GM23248 (cell line): Measurements from ENCODE around the gene TRPV2. TPM values are rescaled to one million over a fixed set of nuclear protein-coding genes. Genes with fewer than 3 reads are reported as not detected.

Experiments used
- DNase-seq: peaks from one replicate; pipeline ENCODE4 v3.0.0-alpha.2; 2015
- H2AFZ ChIP-seq: fragments of 200-600 bp; sonication (generic); 2 replicates; pipeline ENCODE4 v1.6.1; 2016; ENCODE audit warnings: antibody characterized with exemption
- H3F3A ChIP-seq: fragments of 200-600 bp; sonication (generic); 2 replicates; pipeline ENCODE4 v1.6.1; 2016; ENCODE audit warnings: mild to moderate bottlenecking, antibody characterized with exemption, mixed run types; ENCODE audit not compliant: insufficient read depth
- H3K27ac ChIP-seq: fragments of 200-600 bp; sonication (generic); 2 replicates; pipeline ENCODE4 v1.5.1; 2016; ENCODE audit warnings: mild to moderate bottlenecking
- H3K27me3 ChIP-seq: fragments of 200-600 bp; sonication (generic); replicated peaks from 2 replicates; pipeline ENCODE4 v1.6.1; 2016; ENCODE audit warnings: mild to moderate bottlenecking; ENCODE audit not compliant: insufficient read depth
- H3K36me3 ChIP-seq: fragments of 200-600 bp; sonication (generic); 2 replicates; pipeline ENCODE4 v1.6.1; 2016; ENCODE audit warnings: low read depth, mild to moderate bottlenecking
- H3K4me1 ChIP-seq: fragments of 200-600 bp; sonication (generic); 2 replicates; pipeline ENCODE4 v1.6.1; 2016; ENCODE audit warnings: mild to moderate bottlenecking; ENCODE audit not compliant: insufficient read depth
- H3K4me2 ChIP-seq: fragments of 200-600 bp; sonication (generic); one replicate; pipeline ENCODE4 v1.6.1; 2016; ENCODE audit warnings: mild to moderate bottlenecking; ENCODE audit not compliant: unreplicated experiment
- H3K4me3 ChIP-seq: fragments of 200-600 bp; sonication (generic); 2 replicates; pipeline ENCODE4 v1.5.1; 2016; ENCODE audit warnings: mild to moderate bottlenecking
- H3K79me2 ChIP-seq: fragments of 200-600 bp; sonication (generic); 2 replicates; pipeline ENCODE4 v1.6.1; 2016; ENCODE audit warnings: mild to moderate bottlenecking; ENCODE audit not compliant: insufficient read depth
- H3K9ac ChIP-seq: fragments of 200-600 bp; sonication (generic); 2 replicates; pipeline ENCODE4 v1.6.1; 2016; ENCODE audit warnings: mild to moderate bottlenecking
- H3K9me2 ChIP-seq: fragments of 200-600 bp; sonication (generic); 2 replicates; pipeline ENCODE4 v1.6.1; 2016; ENCODE audit warnings: mixed run types, mild to moderate bottlenecking, moderate library complexity; ENCODE audit not compliant: insufficient read depth
- H3K9me3 ChIP-seq: fragments of 200-600 bp; sonication (generic); one replicate; pipeline ENCODE4 v1.6.1; 2017; ENCODE audit warnings: low read depth
- H4K20me1 ChIP-seq: fragments of 200-600 bp; sonication (generic); 2 replicates; pipeline ENCODE4 v1.6.0; 2016; ENCODE audit not compliant: insufficient read depth
- EZH2 ChIP-seq: fragments of 200-600 bp; sonication (generic); IDR thresholded peaks from 2 replicates; pipeline ENCODE4 v1.6.1; 2018; ENCODE audit warnings: antibody characterized with exemption, mild to moderate bottlenecking; ENCODE audit not compliant: insufficient read depth, poor library complexity, severe bottlenecking
- EZH2phosphoT487 ChIP-seq: fragments of 200-600 bp; sonication (generic); IDR thresholded peaks from 2 replicates; pipeline ENCODE4 v1.6.1; 2018; ENCODE audit warnings: antibody characterized with exemption, moderate library complexity, mild to moderate bottlenecking, low read depth; ENCODE audit not compliant: insufficient read depth
- WGBS, 2 experiments: methylation state at CpG; one replicate each; pipeline ENCODE4 v1.1.6; 2015 to 2017; ENCODE audit warnings: low lambda C conversion rate in 2 of 2, low coverage in 1 of 2; ENCODE audit errors: missing lambda C conversion rate in 2 of 2; 5-methylcytosine and 5-hydroxymethylcytosine counted together
- in situ Hi-C: fragments of 300-500 bp; cut with MboI; formaldehyde crosslinking; loops from 2 replicates; pipeline ENCODE4 v1.15.0; 2020
- polyA plus RNA-seq: library from polyadenylated mRNA; unstranded; fragments of >200 nt; fragmentation: Nextera tagmentation; extraction: Ambion mirVana; gene quantifications from 2 replicates; pipeline ENCODE4 v1.2.1, GENCODE V29; 2016
- total RNA-seq: library from RNA; depleted of rRNA; stranded (reverse); fragments of >200 nt; shearing (Covaris generic); gene quantifications from 2 replicates; pipeline ENCODE4 v1.2.3, GENCODE V29; 2014; rRNA removed

Gene TRPV2
- total RNA-seq (23.9 and 25.8 TPM in 2 replicates), polyA plus RNA-seq (19.5 and 19.6 TPM in 2 replicates)

DNA sequence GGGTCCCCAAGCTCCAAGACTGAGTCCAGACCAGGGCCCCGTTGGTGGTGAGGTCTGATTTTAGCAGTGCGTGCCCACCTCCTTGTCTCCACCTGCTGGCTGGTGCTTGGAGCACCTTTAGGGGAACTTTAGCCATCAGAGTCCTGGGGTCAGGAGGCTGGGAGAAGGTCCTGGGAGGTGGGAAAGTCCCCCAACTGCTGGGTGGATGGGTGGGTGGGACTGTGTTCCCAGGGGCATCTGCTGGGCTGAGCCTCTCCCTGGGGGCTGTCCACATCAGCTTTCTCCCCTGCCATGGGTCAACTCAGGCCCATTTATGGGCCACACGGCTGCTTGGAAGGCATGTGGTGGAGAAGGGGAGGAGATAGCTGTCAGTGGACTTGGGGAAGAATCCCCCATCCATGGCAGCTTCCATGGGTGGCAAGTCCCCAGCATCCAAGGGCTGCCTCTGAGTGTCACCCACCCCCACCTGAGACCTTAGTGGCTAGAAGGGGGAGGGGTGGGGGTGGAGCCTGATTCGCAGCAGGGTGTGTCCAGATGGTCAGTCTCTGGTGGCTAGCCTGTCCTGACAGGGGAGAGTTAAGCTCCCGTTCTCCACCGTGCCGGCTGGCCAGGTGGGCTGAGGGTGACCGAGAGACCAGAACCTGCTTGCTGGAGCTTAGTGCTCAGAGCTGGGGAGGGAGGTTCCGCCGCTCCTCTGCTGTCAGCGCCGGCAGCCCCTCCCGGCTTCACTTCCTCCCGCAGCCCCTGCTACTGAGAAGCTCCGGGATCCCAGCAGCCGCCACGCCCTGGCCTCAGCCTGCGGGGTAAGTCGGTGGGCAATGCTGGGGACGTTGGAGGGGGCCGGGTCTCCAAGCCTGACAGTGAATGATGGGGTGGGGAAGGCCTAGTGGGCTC is at the start of gene TRPV2:
TRPV2 (plus strand) TSS at position 541 of the 894 bp plus-strand sequence. CDS start 2,098 bp downstream, outside the sequence.
- WGBS, 2 experiments = 30 to 31% methylated on average over 20 to 21 of the region's 21 CpGs
- TF ChIP-seq EZH2 (no peak), EZH2phosphoT487 (no peak)
- Histone ChIP-seq H3F3A (peaks cover 28% of the 10 kb centered on the region), H3K9me2 (no peaks in the 10 kb centered on the region), H3K79me2 (no peaks in the 10 kb centered on the region), H3K4me2 (peak within 1 kb of the TSS; percentile 61), H3K36me3 (no peaks in the 10 kb centered on the region), H3K9ac (peak within 1 kb of the TSS; percentile 66), H3K27me3 (no peaks in the 10 kb centered on the region), H2AFZ (peak within 1 kb of the TSS; percentile 62), H3K4me3 (peak within 1 kb of the TSS; percentile 69), H3K27ac (no peak within 1 kb of the TSS), H4K20me1 (no peaks in the 10 kb centered on the region), H3K9me3 (no peaks in the 10 kb centered on the region), H3K4me1 (peaks cover 30% of the 10 kb centered on the region)
- DNase-seq = no peak
- in situ Hi-C loops = no loop called here

GRCh38 chr17:16371742-16372141 is 43.6 kb upstream of the TRPV2 start:
- Histone ChIP-seq H2AFZ (no peak overlapping the region), H3K9me2 (no peaks in the 10 kb centered on the region), H3K27ac (no peak overlapping the region), H3K4me2 (no peak overlapping the region), H3K27me3 (no peaks in the 10 kb centered on the region), H3F3A (no peaks in the 10 kb centered on the region), H3K4me3 (no peak overlapping the region), H3K4me1 (no peaks in the 10 kb centered on the region), H3K9me3 (no peaks in the 10 kb centered on the region), H3K36me3 (no peaks in the 10 kb centered on the region), H4K20me1 (no peaks in the 10 kb centered on the region), H3K79me2 (no peaks in the 10 kb centered on the region), H3K9ac (no peak overlapping the region)
- in situ Hi-C loops = no loop called here
- DNase-seq = peak; percentile 59
- WGBS, 2 experiments = 80 to 85% methylated on average over 5 of the region's 5 CpGs
- no peak for TF ChIP-seq EZH2
- no peak for TF ChIP-seq EZH2phosphoT487

DNA sequence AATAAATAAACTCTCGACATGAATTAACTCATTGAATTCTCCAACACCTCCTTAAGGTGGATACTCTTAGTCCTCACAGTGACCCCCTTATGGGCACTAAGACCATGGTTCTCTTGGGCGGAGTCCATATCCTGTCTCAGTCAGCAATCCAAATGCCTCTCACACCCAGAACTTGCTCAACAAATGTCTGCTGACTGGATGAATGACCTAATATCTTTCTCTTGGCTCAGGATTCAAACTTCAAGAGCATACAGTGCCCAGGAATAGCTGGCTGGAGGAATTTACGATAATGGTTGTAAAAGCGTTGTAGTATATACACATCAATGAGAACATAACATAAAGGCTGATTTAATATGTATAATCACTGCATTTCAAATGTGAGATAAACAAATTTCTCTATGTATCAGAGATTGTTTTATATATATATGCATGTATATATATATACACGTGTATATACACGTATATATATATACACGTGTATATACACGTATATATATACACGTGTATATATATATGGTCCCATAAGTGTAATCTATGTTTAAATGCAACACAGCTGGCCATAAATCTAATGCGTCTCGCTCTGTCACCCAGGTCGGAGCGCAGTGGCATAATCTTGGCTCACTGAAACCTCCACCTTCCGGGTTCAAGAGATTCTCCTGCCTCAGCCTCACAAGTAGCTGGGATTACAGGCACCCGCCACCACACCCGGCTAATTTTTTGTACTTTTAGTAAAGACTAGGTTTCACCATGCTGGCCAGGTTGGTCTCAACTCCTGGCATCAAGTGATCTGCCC is 41.0 kb upstream of the TRPV2 start:
- Histone ChIP-seq H3K27ac (no peak overlapping the region), H3K79me2 (no peaks in the 10 kb centered on the region), H3K9me3 (no peaks in the 10 kb centered on the region), H3K9ac (no peak overlapping the region), H3K36me3 (no peaks in the 10 kb centered on the region), H3K27me3 (no peaks in the 10 kb centered on the region), H3K4me1 (peaks cover 10% of the 10 kb centered on the region), H3K4me2 (no peak overlapping the region), H4K20me1 (no peaks in the 10 kb centered on the region), H2AFZ (no peak overlapping the region), H3K9me2 (no peaks in the 10 kb centered on the region), H3F3A (peaks cover 15% of the 10 kb centered on the region), H3K4me3 (no peak overlapping the region)
- no peak for TF ChIP-seq EZH2
- TF ChIP-seq EZH2phosphoT487 = no peak
- DNase-seq = peak; percentile 90
- in situ Hi-C loops = no loop called here
- 64 to 67% methylated on average over 16 of the region's 16 CpGs for WGBS, 2 experiments

- in situ Hi-C loops = no loop called here
Measured at GRCh38 chr17:16377941-16378341, 37.4 kb upstream of the TRPV2 start.

More at GRCh38 chr17:16377941-16378341, 37.4 kb upstream of the TRPV2 start:
- Histone ChIP-seq H3K9ac (peak overlapping the region; percentile 29), H3K9me2 (no peaks in the 10 kb centered on the region), H3K4me2 (peak overlapping the region; percentile 55), H3K27ac (peak overlapping the region; percentile 67), H3K4me3 (no peak overlapping the region), H3K27me3 (no peaks in the 10 kb centered on the region), H3F3A (peaks cover 17% of the 10 kb centered on the region), H3K36me3 (peaks cover 9% of the 10 kb centered on the region), H3K9me3 (no peaks in the 10 kb centered on the region), H3K79me2 (peaks cover 20% of the 10 kb centered on the region), H4K20me1 (peaks cover under 1% of the 10 kb centered on the region; the same call in 1 of the 2 replicates), H3K4me1 (peaks cover 19% of the 10 kb centered on the region), H2AFZ (peak overlapping the region; percentile 36; the same call in 1 of the 2 replicates)
- WGBS, 2 experiments = 0 to 4% methylated on average over 2 of the region's 2 CpGs
- TF ChIP-seq EZH2phosphoT487 = no peak
- TF ChIP-seq EZH2 = no peak
- DNase-seq = peak; percentile 91
